ENCODE results near the gene PDZRN4.

DNA sequence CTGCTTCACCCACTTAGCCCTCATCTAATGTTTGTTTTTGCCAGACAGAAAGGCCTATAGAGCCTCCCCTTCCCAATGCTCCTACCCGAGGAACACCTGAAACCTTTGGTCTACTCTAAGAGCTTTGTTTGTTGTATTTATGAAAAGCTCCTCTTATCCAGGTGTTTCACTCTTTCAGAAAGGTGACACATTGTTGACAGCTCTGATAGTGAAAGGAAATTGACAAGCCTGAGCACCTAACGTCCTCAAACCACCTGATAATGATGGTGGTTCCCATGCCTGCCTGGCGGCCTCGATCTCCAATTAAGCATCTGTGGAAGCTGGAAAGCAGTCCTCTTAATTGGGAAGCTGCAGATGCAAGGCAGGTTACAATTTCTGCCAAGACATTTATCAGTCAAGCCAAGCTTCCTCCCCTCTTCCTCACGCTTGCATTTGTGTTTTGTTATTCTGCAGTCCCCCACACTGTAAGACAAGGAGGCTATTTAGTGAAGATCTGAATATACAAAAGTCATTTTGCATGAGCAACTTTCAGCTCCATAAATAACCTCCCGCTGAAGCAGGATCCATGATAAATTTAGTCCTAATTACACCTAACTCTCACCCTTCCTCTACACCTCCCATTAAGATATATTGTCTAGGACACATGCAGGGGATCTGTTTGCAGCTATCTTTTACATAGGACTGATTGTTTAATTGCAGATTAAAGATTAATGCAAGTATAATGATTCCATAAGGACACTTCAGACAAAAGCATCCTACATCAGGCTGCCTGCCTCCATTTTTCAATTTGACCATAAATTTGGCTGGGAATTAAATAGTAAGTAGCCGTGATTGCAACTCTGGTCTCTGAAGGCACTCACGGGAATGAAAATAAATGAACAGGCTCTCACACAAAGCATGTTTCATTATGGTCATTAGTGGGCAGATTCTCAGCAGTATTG is 288.6 kb downstream of the PDZRN4 start:
- TF ChIP-seq HDGF (IDR thresholded peaks at IDR 0.05; ENCODE audit: borderline replicate concordance): no peak
- no peak for TF ChIP-seq FOXM1 (IDR thresholded peaks at IDR 0.05; ENCODE audit: borderline replicate concordance)
- no peak for TF ChIP-seq SP1 (IDR thresholded peaks at IDR 0.05)

Data from HEK293T (cell line).